ENCODE results near the gene S100A14.

DNA sequence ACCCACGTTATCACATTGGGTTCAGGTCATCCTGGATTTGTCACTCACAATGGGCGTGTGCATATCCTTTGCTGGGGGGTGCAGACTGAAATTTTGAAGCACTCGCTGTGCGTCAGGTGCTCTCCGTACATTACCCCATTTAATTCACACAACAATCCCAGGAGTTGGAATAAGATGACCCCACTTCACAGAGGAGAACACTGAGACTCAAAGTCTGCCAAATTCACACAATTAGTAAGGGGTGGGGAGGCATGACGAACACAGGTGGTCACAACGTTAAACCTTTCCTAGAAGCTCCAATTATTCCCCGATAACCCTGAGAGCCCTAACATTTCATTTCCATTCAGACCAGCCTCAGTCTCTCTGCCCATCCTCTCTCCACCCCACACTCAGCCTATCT lies 46.7 kb downstream of the S100A14 start:
- TF ChIP-seq, protein P1, sequence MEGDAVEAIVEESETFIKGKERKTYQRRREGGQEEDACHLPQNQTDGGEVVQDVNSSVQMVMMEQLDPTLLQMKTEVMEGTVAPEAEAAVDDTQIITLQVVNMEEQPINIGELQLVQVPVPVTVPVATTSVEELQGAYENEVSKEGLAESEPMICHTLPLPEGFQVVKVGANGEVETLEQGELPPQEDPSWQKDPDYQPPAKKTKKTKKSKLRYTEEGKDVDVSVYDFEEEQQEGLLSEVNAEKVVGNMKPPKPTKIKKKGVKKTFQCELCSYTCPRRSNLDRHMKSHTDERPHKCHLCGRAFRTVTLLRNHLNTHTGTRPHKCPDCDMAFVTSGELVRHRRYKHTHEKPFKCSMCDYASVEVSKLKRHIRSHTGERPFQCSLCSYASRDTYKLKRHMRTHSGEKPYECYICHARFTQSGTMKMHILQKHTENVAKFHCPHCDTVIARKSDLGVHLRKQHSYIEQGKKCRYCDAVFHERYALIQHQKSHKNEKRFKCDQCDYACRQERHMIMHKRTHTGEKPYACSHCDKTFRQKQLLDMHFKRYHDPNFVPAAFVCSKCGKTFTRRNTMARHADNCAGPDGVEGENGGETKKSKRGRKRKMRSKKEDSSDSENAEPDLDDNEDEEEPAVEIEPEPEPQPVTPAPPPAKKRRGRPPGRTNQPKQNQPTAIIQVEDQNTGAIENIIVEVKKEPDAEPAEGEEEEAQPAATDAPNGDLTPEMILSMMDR (IDR thresholded peaks at IDR 0.05) = no peak
- TF ChIP-seq POLR2AphosphoS5 (IDR thresholded peaks at IDR 0.05) (no peak), POLR2A (IDR thresholded peaks at IDR 0.05) (no peak), EP300 (IDR thresholded peaks at IDR 0.05) (no peak)

Data from stomach (tissue), 4 donors.